NCI-H446 treated with DMSO at 0.1 percent for 48 hours (cell line): ENCODE data around the gene ATPAF1.
"Not testable (repeated sequence)": the region's sequence is repeated elsewhere in the genome, so short reads cannot be mapped to it uniquely, and the experiment has no call there.

Experiments used
- DNase-seq: peaks from one replicate; lab custom pipeline; 2025; lab: John Stamatoyannopoulos, UW

The ATPAF1 gene

DNA sequence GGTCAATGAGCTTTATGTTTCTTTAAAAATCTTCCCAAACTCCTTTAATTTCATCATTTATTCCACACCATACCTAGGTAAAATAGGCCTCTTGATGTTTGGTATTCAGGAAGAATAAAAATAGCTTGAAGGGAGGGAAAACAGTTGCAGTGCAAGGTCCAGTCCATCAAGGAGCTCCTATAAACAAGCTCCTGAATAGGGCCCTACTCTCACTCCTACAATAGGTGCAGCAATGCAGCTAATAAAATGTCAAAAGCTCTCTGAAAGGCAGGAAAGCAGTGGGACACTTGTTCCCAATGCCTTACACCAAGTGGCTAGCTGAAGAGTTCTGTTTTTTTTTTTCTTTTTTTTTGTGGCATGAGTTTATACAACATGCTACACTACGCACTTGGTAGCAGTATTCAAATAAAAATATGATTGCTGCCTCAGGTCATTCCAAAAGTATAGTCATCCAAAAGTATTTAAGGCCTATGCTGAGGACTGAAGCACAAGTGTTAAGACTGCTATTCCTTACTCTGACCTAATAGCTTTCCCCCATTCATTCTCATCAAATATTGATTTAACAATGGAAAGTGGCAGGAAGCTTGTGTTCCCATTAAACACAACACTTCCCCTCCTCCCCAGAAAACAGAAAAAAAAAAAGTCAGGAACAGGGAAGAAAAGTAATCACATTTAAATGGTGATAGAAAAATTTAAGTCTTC is 13.3 kb upstream of the ATPAF1 start:
- DNase-seq: no peak

- DNase-seq: no peak
Observed at GRCh38 chr1:46679789-46680573, 11.8 kb upstream of the ATPAF1 start.

DNA sequence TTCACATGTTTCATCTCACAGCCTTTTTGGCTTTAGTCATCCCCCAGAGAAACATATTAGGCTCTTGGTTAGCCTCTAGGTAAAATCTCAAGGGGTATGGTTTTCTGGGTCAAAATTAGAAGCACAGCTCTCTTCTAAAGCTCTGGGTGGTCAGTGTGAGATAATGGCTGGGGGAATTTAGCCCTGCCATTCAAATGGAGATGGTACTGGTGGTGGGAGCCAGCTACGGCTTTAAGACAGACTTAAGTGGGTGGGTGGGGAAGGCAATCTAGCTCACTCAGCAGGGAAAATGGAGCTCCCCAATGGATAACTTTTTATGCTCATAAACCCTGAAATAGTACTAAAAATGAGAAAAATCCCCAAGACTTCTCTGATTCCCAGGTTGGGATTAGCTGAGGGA is 9.2 kb upstream of the ATPAF1 start:
- no peak for DNase-seq

DNA sequence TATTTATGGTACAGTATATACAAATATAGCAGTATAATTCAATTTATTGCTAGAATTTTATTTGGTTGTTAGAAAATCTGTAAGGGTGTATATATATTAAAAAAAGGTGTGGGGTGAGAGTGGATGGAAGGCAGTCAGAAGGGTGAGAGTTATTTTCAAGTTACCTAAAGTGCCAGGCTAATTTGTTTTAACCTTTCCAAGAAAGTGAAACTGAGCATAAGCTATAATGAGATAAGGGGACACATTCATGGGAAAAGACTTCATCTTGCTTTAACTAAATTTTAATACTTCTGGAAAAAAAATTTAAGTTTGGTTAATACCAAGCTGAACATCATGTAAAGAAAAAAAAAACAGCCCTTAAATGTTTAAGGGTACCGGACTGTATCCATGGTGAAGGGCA is 8.4 kb upstream of the ATPAF1 start:
- DNase-seq: no peak

- no peak for DNase-seq
Observed at GRCh38 chr1:46675549-46676314, 7.6 kb upstream of the ATPAF1 start.

DNA sequence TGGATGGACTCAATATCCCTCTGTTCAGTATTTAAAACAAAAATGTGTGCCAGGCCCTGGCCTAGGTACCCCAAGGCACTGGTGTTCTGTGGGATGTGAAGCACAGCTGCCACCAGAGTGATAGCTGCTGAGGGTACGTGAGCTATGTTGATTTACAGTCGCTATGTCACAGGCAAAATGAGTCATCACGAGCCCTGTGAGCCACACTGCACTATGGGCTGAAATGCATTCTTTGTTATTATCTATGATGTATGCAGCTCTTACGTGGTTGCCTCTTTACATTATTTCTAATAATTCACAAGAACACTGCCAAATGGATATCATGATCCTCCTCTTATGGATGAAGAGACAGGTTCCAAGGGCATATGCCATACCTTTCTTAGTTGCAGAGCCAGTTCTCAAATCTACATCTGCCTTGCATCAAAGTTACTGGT is 5.6 kb upstream of the ATPAF1 start:
- DNase-seq: no peak

GRCh38 chr1:46672696-46673095 is 4.5 kb upstream of the ATPAF1 start:
- DNase-seq: no peak

DNA sequence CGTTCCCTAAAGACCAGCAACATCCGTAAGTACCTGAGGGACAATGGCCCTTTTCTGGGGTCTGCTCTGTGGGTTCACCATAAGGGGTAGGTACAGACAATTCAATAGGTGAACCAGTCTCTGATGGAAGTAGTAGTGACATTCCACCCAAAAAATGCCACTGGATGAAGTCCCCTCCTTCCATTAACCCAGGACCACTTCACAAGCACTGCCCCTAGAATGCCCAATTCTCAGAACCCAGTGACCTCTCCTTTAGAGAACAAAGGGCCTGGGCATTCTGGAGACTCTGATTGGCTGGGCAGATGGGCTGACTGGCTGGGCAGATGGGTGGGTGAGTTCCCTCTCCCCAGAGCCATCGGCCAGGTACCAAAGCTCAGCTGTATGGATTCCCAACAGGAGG is 3.4 kb upstream of the ATPAF1 start, which contains the start of gene TEX38:
TEX38 (plus strand) TSS at position 301 of the 400 bp plus-strand sequence; CDS start at position 382, 81 bp downstream.
- DNase-seq: no peak

- no peak for DNase-seq
Observed at GRCh38 chr1:46670134-46670533, 2.0 kb upstream of the ATPAF1 start.

DNA sequence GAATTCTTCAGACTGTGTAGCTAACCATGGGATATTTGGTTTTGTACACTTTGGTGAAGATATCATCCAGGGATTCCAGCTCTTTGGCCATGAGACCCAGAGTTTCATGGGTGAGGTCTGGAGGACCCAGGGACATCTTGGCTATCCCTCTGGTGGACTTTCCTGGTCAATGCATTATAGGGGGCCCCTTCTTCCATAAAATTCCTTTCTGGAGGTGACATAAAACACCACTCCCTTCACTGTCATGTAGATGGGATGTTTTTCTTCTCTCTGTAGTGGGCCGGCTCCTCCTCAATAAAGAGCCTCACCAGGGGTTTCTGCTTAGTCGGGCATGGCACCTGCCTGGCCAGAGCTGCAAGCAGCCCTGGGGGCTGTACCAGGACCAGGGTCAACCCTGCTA is 2.2 kb downstream of the ATPAF1 start:
- no peak for DNase-seq

DNA sequence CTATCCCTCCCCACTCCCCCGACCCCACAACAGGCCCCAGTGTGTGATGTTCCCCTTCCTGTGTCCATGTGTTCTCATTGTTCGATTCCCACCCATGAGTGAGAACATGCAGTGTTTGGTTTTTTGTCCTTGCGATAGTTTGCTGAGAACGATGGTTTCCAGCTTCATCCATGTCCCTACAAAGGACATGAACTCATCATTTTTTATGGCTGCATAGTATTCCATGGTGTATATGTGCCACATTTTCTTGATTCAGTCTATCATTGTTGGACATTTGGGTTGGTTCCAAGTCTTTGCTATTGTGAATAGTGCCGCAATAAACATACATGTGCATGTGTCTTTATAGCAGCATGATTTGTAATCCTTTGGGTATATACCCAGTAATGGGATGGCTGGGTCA is 5.2 kb downstream of the ATPAF1 start:
- DNase-seq: not testable (repeated sequence)

DNA sequence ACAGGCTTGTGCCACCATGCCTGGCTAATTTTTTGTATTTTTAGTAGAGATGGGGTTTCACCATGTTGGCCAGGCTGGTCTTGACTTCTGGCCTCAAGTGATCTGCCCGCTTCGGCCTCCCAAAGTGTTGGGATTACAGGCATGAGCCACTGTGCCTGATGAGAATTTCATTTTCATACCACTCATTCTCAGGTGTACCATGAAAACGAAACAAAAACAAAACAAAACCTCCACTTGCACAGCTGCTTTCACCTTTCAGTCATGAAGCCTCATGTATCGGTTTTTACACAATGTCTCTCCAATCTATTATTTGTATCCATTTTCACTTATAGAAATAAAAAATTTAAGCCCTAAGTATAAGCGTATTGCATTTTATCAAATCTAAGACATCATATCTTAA is 8.0 kb downstream of the ATPAF1 start:
- DNase-seq: not testable (repeated sequence)

DNA sequence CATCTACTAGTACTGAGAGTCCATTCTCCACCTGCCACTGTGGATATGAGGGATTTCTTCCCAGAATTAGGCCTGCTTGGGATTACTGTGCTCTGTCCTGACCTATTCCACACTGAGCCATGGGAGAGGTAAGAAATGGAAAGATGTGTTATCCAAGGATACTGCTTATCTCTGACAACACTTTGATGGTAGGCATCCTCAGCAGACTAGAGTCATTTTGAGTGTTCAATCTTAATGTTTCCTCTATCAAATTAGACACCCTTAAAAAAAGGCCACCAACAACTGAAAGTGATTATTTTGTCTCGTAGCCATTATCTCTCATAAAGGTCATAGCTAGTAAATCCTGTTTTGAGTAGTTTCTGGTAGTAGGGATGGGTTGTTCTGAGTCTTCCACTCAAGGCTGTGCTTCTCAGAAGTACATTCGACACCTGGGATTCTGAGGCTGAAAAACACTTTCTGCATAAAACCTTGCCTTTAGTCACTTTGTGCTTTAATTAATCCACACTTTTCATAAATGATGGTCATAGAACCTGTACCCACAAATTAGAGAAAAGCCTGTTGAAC is 8.8 kb downstream of the ATPAF1 start:
- DNase-seq: no peak

GRCh38 chr1:46657775-46658174 is 10.4 kb downstream of the ATPAF1 start:
- DNase-seq: no peak

DNA sequence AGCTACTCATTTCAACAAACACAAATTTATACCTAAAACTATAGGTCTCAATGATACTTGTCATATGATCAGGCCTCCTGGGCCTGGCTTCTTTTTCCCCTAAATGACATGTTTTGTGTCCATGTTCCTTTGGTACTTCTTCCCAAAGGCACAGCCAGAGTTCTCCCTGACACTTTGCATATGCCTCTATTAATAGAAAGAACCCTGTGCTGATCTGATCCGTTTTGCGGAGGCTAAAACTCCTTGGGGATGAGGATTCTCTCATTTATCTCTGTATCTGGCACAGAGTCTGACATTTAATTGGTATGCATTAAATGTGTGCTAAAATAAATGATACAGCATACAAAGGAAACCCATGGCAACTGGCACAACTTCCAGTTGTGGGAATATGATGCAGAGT is 11.5 kb downstream of the ATPAF1 start:
- DNase-seq: peak; percentile 72

DNA sequence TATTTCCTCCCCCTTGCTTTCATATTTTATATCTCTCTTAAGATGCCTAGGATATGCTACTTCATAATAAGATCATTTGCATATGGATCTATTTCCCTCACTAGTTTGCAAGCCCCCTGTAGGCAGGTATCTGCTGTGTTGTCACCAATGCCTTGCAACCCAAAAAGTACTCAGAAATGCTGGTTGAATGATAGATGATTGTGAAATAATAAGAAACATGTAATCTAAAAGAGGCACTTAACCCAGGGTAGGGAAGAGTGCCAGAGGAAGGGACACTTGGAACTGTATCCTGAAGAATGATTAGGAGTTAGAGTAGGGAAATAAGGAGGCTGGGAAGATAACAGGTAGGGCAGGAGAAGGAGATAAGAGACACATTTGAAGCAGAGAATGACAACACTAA is 12.3 kb downstream of the ATPAF1 start:
- no peak for DNase-seq

DNA sequence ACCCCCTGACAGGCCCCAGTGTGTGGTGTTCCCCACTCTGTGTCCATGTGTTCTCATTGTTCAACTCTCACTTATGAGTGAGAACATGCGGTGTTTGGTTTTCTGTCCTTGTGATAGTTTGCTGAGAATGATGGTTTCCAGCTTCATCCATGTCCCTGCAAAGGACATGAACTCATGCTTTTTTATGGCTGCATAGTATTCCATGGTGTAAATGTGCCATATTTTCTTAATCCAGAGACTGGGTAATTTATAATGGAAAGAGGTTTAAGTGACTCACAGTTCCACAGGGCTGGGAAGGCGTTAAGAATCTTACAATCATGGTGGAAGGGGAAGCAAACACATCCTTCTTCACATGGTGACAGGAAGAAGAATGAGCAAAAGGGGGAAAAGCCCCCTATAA is 13.5 kb downstream of the ATPAF1 start:
- DNase-seq: not testable (repeated sequence)

- DNase-seq: no peak
Observed at GRCh38 chr1:46654012-46654411, 14.2 kb downstream of the ATPAF1 start.

GRCh38 chr1:46653405-46653958 is 14.7 kb downstream of the ATPAF1 start:
- no peak for DNase-seq

DNA sequence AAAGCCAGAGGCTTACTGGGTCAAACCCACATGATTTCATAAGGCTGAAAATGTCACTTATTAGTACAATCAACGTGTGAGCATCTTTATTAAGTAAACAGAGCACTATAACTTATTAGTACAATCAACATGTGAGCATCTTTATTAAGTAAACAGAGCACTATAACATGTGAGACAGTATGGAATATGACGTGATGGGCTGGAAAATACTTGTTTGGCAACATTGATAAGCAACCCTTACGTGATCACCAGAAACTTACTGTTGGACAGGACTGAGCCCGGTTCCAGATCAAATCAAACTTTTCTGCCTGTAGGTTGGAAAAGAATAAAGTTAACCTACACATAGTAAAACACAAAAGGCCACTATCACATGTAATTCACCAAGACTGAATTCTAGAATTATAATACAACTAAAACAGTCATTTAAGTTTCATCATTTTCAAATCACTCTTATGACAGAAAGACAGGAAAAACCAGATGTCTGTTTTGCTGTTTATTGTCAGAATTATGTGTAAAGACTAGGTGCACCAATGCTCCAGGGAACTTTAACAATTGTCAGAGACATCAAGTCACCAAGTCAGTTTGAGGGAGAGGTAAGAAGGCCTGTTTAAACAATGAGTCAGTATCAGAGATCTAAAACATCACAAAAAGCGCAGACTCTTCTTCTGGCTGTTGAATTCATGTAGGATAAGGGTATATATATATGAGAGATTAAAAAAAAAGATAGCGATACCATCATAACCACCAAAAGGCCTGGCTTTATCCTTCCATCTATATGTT is 15.7 kb downstream of the ATPAF1 start:
- no peak for DNase-seq

DNA sequence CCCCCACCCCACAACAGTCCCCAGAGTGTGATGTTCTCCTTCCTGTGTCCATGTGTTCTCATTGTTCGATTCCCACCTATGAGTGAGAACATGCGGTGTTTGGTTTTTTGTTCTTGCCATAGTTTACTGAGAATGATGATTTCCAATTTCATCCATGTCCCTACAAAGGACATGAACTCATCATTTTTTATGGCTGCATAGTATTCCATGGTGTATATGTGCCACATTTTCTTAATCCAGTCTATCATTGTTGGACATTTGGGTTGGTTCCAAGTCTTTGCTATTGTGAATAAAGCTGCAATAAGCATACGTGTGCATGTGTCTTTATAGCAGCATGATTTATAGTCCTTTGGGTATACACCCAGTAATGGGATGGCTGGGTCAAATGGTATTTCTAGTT is 17.0 kb downstream of the ATPAF1 start:
- DNase-seq: not testable (repeated sequence)
